Activated B cell treated with CpG ODN at 0.5 μM for 24 hours (primary cell): Measurements from ENCODE around the gene TM9SF3. TPM values are rescaled to one million over a fixed set of nuclear protein-coding genes. Genes with fewer than 3 reads are reported as not detected.
A peak's percentile ranks its signal among the peaks of the same experiment; 100 is the strongest.
"Not testable (repeated sequence)": the region's sequence is repeated elsewhere in the genome, so short reads cannot be mapped to it uniquely, and the experiment has no call there.

Experiments used
- ATAC-seq: fragments of 200-7000 bp; cut with Tn5 transposase; one replicate; pipeline ENCODE4 v1.10.0; 2021; ENCODE audit warnings: low read depth, mild to moderate bottlenecking, moderate library complexity
- CTCF ChIA-PET: fragments of 350-600 bp; sonication (Branson Sonifier 250); formaldehyde crosslinking; loops from one replicate; lab custom pipeline; 2021; ENCODE audit warnings: antibody characterized with exemption; lab: Charles Lee
- POLR2A ChIA-PET: fragments of 350-600 bp; sonication (Branson Sonifier 250); formaldehyde crosslinking; loops from one replicate; lab custom pipeline; 2021; ENCODE audit warnings: antibody characterized with exemption; lab: Charles Lee
- DNase-seq: peaks from one replicate; pipeline ENCODE4 v3.0.0; 2022
- H3K27ac Mint-ChIP-seq: one replicate; pipeline ENCODE4 v1.8.0; 2020; ENCODE audit warnings: mixed read lengths
- H3K27me3 Mint-ChIP-seq: one replicate; pipeline ENCODE4 v1.8.0; 2021; ENCODE audit warnings: mixed read lengths
- H3K36me3 Mint-ChIP-seq: one replicate; pipeline ENCODE4 v1.8.0; 2021; ENCODE audit warnings: low read depth, mixed read lengths
- H3K4me1 Mint-ChIP-seq: one replicate; pipeline ENCODE4 v1.8.0; 2021; ENCODE audit warnings: mixed read lengths
- H3K4me3 Mint-ChIP-seq: one replicate; pipeline ENCODE4 v1.8.0; 2020; ENCODE audit warnings: mild to moderate bottlenecking, mixed read lengths
- H3K9me3 Mint-ChIP-seq: one replicate; pipeline ENCODE4 v1.8.0; 2020; ENCODE audit warnings: mixed read lengths
- intact Hi-C: fragments of 100-400 bp; cut with micrococcal nuclease; formaldehyde crosslinking; loops from one replicate; pipeline ENCODE4 v1.15.1; 2024
- total RNA-seq: library from RNA; stranded (reverse); gene quantifications from 2 replicates; pipeline ENCODE4 v1.2.3, GENCODE V29; 2022
- TF ChIP-seq, protein P1 (sequence below): fragments of 200-600 bp; IDR thresholded peaks from one replicate; pipeline ENCODE4 v1.8.0; 2022; ENCODE audit warnings: antibody characterized with exemption, mild to moderate bottlenecking

Gene TM9SF3
- total RNA-seq, 1 donor from 2014 or later, result 61.7 TPM

DNA sequence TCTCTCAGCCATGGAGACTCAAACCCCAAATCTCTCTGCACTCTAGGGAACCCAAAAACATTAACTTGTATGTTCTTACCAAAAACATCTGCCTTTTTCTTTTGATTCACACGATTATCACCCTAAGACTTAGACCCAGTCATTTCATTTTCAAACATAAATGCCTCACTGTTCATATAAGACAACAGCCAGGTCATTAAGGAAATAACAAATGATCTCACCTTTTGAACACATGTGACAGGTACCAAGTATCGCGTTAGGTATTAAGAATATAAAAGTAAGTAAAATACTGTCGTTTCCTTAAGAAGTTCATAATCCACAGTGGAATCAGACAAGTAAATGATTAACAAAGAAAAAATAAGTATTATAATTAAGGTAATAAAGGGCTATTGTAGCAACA lies 8.8 kb downstream of the TM9SF3 start:
- H3K4me1 Mint-ChIP-seq, result peaks cover 58% of the 10 kb centered on the region
- TF ChIP-seq, protein P1, sequence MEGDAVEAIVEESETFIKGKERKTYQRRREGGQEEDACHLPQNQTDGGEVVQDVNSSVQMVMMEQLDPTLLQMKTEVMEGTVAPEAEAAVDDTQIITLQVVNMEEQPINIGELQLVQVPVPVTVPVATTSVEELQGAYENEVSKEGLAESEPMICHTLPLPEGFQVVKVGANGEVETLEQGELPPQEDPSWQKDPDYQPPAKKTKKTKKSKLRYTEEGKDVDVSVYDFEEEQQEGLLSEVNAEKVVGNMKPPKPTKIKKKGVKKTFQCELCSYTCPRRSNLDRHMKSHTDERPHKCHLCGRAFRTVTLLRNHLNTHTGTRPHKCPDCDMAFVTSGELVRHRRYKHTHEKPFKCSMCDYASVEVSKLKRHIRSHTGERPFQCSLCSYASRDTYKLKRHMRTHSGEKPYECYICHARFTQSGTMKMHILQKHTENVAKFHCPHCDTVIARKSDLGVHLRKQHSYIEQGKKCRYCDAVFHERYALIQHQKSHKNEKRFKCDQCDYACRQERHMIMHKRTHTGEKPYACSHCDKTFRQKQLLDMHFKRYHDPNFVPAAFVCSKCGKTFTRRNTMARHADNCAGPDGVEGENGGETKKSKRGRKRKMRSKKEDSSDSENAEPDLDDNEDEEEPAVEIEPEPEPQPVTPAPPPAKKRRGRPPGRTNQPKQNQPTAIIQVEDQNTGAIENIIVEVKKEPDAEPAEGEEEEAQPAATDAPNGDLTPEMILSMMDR, result no peak
- H3K9me3 Mint-ChIP-seq, result no peaks in the 10 kb centered on the region
- POLR2A ChIA-PET, result no interaction called here
- DNase-seq (no peak), ATAC-seq (no peak)
- no peaks in the 10 kb centered on the region for H3K27me3 Mint-ChIP-seq
- peak overlapping the region; percentile 2 for H3K27ac Mint-ChIP-seq
- peaks cover 33% of the 10 kb centered on the region for H3K36me3 Mint-ChIP-seq
- intact Hi-C loops, result no loop called here
- no peak overlapping the region for H3K4me3 Mint-ChIP-seq
- CTCF ChIA-PET, result no interaction called here

DNA sequence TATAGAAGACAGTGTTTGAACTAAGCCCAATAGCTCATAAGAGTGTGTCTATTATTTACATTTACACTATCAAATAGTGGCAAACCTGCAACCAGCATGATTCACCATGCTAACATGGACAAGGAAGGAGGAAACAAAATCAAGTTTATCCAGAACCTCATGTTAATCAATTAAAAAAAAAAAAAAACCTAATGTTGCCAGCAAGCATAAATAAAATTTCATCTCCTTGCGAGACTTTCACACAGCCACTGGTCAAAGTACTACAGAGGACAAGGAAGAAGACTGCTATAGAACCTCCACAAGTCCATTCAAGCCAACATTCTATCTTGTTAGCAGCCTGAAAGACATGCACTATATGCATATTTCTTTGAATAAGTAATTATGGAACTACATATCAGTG lies 9.7 kb downstream of the TM9SF3 start:
- H3K27ac Mint-ChIP-seq, result peak overlapping the region; percentile 10
- TF ChIP-seq, protein P1, result no peak
- no peaks in the 10 kb centered on the region for H3K27me3 Mint-ChIP-seq
- POLR2A ChIA-PET, result no interaction called here
- intact Hi-C loops, result no loop called here
- DNase-seq, result no peak
- H3K4me3 Mint-ChIP-seq, result no peak overlapping the region
- peaks cover 59% of the 10 kb centered on the region for H3K4me1 Mint-ChIP-seq
- H3K9me3 Mint-ChIP-seq, result no peaks in the 10 kb centered on the region
- CTCF ChIA-PET, result no interaction called here
- no peak for ATAC-seq
- H3K36me3 Mint-ChIP-seq, result peaks cover 41% of the 10 kb centered on the region

DNA sequence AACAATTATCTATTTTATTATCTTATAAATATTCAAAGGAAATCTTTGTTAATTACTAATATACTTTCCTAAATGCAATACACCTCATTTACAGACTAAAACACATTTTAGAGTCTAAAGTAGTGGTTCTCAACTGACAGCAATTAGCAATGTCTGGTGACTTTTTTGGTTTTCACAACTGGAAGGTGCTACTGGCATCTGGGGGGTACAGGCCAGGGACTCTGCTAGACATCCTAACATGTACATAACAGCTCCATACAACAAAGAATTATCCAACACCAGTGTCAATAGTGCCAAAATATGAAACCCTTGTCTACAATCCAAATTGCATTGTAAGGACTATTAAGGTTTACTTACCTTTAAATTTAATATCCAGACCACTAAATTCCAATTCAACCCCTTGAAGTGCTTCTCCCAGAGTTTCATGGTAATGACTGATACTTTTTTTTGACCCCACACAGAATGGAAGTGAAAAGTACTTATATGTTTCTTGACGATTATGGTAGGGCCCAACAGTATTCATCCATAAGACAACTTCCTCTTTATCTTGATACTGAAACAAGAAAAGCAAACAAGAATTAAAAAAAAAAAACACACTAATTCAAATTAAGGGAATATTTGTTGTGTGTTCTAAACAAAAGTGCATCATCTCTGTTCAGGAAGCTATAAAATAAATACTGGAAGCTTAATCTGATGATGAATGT lies 10.4 kb downstream of the TM9SF3 start:
- peaks cover 47% of the 10 kb centered on the region for H3K36me3 Mint-ChIP-seq
- TF ChIP-seq, protein P1, result no peak
- no peak for DNase-seq
- intact Hi-C loops, result no loop called here
- H3K27ac Mint-ChIP-seq, result peak overlapping the region; percentile 10
- H3K4me1 Mint-ChIP-seq, result peaks cover 53% of the 10 kb centered on the region
- H3K27me3 Mint-ChIP-seq, result no peaks in the 10 kb centered on the region
- peak; percentile 18 for ATAC-seq
- ChIA-PET POLR2A (no interaction called here), CTCF (no interaction called here)
- H3K4me3 Mint-ChIP-seq, result no peak overlapping the region
- no peaks in the 10 kb centered on the region for H3K9me3 Mint-ChIP-seq

DNA sequence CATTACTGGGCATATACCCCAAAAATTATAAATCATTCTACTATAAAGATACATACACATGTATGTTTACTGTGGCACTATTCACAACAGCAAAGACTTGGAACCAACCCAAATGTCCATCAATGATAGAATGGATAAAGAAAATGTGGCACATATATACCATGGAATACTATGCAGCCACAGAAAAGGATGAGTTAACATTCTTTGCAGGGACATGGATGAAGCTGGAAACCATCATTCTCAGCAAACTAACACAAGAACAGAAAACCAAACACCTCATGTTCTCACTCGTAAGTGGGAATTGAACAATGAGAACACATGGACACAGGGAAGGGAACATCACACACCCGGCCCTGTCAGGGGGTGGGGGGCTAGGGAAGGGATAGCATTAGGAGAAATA lies 12.2 kb downstream of the TM9SF3 start:
- POLR2A ChIA-PET, H3K9me3 Mint-ChIP-seq, H3K4me3 Mint-ChIP-seq, H3K27ac Mint-ChIP-seq, intact Hi-C loops, H3K27me3 Mint-ChIP-seq, DNase-seq, ATAC-seq: not testable (repeated sequence)
- H3K4me1 Mint-ChIP-seq, result peaks cover 41% of the 10 kb centered on the region
- CTCF ChIA-PET, result interaction anchor here (1.2 kb wide), 1 partner anchor 13 kb away, joined by 3 read pairs; no protein-coding TSS in a partner anchor
- H3K36me3 Mint-ChIP-seq, result peaks cover 55% of the 10 kb centered on the region

DNA sequence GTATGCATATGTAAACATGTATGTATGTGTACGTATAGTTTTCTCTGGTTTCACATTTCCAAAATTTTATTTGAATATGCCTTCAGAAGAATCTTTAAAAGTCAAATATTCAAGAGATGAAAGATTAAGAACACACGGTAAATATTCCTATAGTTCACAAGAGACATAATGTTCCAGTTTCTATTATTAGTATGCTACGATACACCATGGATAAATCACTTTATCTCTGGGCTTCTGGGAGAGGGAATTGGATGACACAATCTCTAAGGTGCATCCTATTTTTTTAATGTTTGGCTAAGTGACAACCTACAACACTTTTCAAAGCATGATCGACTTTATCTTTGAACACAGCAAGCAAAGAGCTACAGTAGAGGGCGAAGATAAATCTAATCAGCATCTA lies 13.8 kb downstream of the TM9SF3 start:
- DNase-seq (no peak), ATAC-seq (no peak)
- Mint-ChIP-seq H3K4me3 (no peak overlapping the region), H3K36me3 (peaks cover 62% of the 10 kb centered on the region), H3K9me3 (no peaks in the 10 kb centered on the region), H3K27me3 (no peaks in the 10 kb centered on the region), H3K4me1 (peaks cover 31% of the 10 kb centered on the region), H3K27ac (no peak overlapping the region)
- CTCF ChIA-PET, result no interaction called here
- intact Hi-C loops, result no loop called here
- TF ChIP-seq, protein P1, result no peak
- POLR2A ChIA-PET, result no interaction called here
